ENCODE measurements around the gene FAM163B.

FAM163B gene

GRCh38 chr9:133615606-133616188 is 6.5 kb upstream of the FAM163B start:
- no peak for DNase-seq

DNA sequence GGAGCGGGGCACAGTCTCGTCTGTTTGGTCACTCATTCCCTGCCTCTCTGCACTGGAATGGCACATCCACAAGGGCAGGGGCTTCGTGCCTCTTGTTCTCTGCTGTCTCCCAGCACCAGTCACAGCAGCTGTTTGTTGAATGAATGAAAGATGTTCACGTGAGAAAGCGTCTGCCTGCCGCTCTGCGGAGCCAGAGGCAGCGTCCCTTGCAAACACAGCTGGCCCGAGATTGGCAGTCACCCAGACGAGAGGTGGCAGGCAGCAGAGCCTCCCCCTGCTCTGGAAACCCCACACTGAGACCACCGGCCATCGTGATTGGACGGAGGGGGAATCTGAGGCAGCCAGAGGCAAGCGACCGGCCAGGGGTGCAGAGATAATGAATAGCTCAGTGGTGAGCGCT is 6.0 kb upstream of the FAM163B start:
- no peak for DNase-seq

DNA sequence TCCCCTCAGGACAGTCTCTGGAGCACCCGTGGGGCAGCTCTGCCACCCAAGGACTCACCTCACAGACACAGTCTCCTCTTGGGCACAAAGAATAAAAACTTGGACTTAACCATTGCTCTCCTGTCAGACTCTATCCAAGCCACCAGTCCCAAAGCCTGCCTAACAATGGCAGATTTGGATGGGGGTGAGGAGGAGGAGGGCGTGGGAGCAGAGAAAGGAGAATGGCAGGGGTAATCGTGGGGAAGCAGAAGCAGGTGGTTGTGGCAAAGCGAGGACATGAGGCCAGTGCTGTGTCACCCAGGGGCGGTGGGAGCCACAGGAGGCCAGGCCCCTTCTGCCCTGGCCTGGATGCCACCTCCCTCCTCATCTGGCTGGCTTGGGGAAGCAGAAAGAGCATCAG is 5.5 kb upstream of the FAM163B start:
- no peak for DNase-seq

- no peak for DNase-seq
These were observed 4.9 kb upstream of the FAM163B start for GRCh38 chr9:133614056-133614455.

GRCh38 chr9:133613432-133613831 is 4.2 kb upstream of the FAM163B start:
- DNase-seq: no peak

DNA sequence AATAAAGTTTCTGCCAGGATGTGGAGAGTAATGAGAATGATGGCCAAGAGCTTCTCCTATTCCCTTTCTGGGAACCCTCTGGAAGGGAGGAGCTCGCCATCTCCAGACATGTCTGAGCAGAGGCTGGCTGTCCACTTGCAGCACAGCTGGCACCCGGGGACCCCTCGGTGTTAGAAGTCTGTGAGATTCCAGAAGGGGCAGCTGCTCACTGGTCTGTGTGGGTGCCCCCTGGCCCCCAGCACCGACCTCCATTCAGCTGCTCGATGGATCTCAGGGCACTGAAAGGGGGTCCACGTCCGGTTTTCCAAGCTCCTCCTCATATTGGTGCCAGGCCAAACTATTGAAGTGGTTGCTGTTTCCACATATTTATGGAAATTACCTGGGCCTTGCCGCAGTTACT is 3.6 kb upstream of the FAM163B start:
- DNase-seq: no peak

GRCh38 chr9:133612051-133612450 is 2.9 kb upstream of the FAM163B start:
- DNase-seq: no peak

GRCh38 chr9:133610845-133611244 is 1.7 kb upstream of the FAM163B start:
- no peak for DNase-seq

GRCh38 chr9:133608889-133609288 is 300 bp downstream of the FAM163B start:
- no peak for DNase-seq

- DNase-seq: no peak
These were observed 807 bp downstream of the FAM163B start for GRCh38 chr9:133608382-133608781.

DNA sequence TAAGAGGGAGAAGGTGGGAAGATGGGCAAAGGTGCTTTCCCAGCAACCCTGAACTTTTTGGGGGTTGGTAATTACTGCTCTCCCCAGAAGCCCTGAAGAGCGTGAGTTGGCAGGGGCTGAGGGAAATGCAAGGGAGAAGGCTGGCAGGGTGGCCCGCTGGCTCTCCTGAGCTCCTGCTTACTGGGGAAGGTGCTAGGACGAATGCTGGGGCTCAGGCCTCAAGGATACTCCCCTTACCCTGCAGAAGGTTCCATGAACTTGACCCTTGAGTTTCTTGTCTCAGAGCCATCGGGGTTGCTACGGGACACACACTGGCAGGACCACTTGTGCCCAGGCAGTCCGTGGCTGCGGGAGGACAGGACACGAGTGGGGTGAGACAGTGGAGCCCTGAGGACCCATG is 1.2 kb downstream of the FAM163B start:
- DNase-seq: no peak

- no peak for DNase-seq
These were observed 1.8 kb downstream of the FAM163B start for GRCh38 chr9:133607381-133607780.

DNA sequence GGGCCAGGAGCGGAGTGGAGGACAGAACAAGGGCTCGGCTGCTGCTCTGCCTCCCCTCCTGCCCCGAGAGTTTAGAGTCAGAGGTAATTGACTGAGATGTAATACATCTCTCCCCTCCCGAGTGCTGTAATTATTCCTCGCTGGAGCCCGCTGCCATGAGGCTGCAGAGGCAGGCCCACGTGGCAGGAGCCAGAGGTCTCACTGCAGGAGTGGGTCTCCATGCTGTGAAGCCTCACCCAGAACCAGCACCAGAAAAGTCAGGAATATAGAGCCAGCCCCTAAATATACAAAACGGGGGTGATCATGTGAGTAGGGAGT is 2.5 kb downstream of the FAM163B start:
- DNase-seq: no peak

- DNase-seq: no peak
These were observed 3.1 kb downstream of the FAM163B start for GRCh38 chr9:133605856-133606707.

DNA sequence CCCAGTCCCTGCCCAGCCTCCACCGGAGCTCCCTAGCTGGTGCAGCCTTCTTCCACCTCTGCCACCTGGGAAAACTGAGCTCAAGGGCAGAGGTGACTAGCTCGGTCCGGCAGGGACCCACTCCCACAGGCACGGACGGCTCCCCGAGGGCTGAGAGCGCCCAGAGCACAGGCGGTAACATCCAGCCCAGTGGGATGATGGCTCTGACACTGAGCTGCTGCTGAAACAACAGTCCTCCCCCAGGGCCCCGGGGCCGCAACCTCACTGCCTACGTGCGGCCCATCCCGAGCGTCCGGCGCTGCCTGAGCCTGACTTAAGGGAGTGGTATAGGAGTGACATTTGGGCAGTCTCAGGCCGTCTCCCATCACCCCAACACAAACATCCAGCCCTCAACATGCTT is 3.7 kb downstream of the FAM163B start:
- no peak for DNase-seq

DNA sequence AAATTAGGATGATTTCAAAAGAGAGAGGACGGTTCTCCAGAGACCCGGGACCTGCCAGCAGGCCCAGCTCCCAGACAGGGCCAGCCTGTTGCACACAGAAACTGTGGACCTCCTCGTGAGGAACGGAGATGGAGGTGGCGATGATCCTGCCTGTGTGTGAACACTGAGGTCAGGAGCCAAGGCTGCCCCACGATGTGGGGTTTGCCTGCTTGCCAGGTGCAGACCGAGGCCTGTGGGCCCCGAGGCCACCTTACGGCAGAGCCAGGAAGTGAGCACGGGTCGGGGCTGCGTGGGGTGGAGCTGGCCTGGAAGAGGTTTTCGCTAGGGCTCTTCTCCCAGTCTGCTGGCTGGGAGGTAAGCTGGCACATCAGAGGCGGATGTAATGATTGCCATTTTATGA is 4.3 kb downstream of the FAM163B start:
- DNase-seq: no peak

- DNase-seq: no peak
These were observed 5.0 kb downstream of the FAM163B start for GRCh38 chr9:133604214-133604613.

GRCh38 chr9:133603135-133603927 is 5.9 kb downstream of the FAM163B start:
- DNase-seq: no peak

GRCh38 chr9:133602277-133602676 is 6.9 kb downstream of the FAM163B start:
- DNase-seq: no peak

- no peak for DNase-seq
These were observed 7.4 kb downstream of the FAM163B start for GRCh38 chr9:133601746-133602145.

- DNase-seq: no peak
These were observed 8.4 kb downstream of the FAM163B start for GRCh38 chr9:133600739-133601138.

- no peak for DNase-seq
These were observed 9.6 kb downstream of the FAM163B start for GRCh38 chr9:133599470-133600173.

DNA sequence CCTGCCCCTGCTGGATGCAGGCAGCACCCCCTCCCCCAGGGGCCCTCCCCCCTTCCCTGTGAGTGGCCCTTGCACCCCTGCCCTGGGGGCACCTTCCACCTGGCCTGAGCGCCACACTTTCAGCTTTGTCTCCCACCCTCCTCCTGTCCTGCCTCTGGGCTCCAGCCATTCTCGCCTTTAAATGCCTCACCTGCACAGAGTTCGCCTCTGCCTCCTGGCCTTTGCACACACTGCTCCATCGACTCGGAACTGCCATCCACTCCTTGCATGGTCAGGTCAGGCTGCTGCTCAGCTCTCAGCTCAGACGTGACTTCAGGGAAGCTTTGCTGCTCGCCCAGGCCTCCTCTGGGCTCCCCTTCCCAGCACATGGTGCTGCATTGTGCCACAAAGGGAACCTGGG is 10.2 kb downstream of the FAM163B start:
- no peak for DNase-seq

Measured in NCI-H226 (cell line).